Measurements from ENCODE around the gene SLC22A8.
"Not testable (repeated sequence)": the region's sequence is repeated elsewhere in the genome, so short reads cannot be mapped to it uniquely, and the experiment has no call there.

SLC22A8 gene, protein sequence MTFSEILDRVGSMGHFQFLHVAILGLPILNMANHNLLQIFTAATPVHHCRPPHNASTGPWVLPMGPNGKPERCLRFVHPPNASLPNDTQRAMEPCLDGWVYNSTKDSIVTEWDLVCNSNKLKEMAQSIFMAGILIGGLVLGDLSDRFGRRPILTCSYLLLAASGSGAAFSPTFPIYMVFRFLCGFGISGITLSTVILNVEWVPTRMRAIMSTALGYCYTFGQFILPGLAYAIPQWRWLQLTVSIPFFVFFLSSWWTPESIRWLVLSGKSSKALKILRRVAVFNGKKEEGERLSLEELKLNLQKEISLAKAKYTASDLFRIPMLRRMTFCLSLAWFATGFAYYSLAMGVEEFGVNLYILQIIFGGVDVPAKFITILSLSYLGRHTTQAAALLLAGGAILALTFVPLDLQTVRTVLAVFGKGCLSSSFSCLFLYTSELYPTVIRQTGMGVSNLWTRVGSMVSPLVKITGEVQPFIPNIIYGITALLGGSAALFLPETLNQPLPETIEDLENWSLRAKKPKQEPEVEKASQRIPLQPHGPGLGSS

DNA sequence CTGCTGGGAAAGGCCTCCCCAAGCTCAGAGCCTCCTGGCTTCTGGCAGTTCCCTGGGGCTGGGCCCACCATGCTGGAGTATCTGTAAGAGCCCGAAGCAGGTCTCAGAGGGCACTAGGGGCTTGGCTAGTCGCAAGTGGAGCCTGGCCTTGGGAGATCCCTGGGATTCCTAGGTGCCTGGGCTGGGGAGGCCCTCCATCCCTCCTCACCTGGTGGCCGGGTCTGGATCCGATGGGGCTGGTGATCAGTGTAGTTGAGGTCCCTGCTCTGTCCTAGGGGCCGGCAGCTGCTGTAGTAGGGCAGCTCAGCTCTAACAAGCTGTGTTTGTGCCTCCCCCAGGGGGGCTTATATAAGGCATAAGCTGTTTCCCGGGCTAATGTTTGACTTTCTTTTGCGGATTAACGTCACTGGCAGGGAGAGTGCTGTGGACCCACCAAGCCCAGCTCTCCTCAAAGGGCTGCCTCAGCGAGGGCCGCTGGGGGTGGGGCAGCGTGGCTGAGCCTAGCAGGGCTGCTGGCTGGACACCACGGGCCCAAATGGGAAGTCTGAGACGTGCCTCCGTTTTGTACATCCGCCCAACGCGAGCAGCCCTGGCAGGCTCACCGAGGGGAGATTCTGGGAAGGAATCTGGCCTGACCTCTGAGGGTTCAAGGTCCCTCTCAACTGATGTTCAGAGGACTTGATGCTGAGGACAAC is at the start of gene SLC22A8:
Gene SLC22A8, minus strand, starts transcription at position 321 of the 695 bp plus-strand sequence. CDS start 883 bp downstream, outside the sequence.
- DNase-seq, result no peak

DNA sequence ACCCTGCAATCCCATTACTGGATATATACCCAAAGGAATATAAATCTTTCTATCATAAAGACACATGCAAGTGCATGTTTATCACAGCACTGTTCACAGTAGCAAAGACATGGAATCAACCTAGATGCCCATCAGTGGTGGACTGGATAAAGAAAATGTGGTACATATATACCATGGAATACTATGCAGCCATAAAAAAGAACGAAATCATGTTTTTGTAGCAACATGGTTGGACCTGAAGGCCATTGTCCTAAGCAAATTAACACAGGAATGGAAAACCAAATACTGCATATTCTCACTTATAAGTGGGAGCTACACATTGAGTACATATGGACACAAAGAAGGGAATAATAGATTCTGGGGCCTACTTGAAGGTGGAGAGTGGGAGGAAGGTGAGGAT is 30.6 kb upstream of the SLC22A8 start:
- not testable (repeated sequence) for DNase-seq

DNA sequence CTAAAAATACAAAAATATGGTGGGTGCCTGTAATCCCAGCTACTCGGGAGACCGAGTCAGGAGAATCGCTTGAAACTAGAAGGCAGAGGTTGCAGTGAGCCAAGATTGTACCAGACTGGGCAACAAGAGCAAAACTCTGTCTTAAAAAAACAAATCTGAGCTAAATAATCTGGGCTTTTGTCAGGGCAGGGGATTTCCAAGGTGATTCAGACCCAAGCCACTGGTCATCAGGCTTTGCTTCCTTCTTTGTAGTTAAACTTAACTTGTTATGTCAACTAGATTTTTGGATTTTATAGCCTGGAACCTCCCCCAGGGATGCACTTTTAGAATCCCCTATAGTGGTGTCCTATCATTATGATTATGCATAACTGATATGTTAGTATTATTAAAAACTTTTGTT is 27.0 kb upstream of the SLC22A8 start:
- no peak for DNase-seq

DNA sequence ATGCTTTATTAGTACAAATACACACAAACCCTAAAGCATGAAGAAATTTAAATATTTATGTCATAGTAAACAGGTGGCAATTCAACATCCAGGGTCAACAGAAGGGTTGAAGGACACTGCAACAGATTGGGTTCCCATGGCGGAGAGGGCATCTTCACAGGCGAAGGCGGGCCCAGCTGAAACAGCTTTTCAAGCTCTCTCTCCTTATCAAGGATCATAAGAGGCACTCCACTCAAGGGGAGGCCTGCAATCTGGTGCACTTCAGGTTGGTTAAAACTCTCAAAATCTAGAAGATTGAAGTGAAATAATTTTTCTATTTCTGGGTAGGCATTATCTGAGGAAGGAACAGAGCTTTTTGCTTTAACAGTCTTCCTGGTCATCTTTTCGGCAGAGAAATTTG is 16.8 kb upstream of the SLC22A8 start:
- DNase-seq, result no peak

DNA sequence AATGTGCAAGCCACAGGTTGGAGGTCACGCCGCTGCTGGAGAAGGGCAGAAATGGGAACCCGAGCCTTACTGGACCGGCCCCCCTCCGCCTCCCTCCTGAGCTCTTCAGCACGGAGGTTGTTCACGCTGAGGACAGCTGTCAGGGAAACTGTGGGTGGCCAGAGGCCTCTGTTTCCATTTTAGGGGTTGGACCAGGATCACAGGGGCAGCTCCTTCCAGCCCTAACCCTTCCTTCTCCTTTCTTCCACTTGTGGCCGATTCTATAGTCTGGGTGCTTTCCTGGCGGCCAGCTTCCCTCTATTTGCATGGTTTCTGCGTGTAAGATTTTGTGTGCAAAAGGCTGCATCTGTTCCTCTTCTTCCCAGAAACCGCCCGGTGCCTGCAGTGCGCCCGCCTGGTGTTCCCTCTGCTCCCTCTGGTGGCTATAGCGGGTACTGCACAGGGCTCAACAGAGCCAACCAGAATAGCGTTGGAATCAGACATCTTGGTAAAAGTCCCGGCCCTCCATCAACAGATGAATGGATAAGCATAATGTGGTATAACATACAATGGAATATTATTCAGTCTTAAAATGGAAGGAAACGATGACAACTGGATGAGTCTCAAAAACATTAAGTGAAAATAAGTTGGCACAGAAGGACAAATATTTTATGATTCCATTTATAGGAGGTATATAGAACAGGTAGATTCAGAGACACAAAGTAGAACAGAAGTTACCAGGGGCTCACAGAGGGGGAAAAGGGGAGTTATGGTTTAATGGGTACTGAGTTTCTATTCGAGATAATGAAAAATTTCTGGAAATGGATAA is 8.4 kb upstream of the SLC22A8 start:
- DNase-seq, result peak; percentile 90

DNA sequence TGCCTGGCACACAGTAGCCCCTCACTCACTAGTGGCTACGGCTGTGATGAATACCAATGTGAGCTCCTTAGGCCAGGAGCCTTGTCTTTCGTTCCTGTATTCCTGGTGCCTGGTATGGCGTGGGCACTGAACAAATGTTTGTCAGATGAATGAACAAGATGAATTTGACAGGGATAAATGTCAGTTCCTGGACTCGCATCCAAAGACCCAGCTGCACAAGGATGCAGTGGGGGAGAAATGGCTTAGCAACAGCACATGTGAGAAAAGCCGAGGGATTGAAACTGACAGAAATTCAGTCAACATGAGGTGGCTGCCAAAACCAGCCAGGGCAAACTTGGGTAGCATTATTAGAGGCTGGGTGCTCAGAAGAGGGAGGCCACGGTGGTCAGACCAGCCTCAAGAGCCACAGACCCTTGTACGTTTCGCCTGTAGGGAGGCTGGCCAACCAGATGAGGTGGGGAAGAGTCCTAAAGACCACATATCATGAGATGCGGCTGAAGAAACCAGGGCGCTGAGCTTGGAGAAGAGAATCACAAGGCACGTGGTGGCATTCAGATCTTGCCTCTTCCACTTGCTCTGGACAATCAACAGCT is 7.7 kb upstream of the SLC22A8 start:
- DNase-seq, result no peak

DNA sequence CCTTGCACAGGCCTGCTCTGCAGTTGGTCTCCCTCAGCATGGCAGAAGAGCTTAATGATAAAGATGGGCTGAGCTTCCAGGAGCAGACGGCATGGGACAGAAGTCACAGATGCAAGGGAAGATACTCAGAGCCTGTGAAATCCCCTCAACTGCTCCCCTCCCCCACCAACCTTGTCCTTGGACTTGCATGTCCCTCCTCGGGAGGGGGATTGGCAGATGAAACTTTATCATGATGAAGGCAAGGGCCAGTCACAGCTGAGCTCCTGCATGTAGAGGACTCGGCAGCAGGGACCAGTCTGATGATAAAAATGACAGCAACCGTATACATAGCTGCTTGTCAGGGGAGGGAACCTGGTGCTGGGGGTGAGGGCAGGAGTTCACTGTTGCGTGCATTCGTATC is 6.8 kb upstream of the SLC22A8 start:
- peak; percentile 6 for DNase-seq

DNA sequence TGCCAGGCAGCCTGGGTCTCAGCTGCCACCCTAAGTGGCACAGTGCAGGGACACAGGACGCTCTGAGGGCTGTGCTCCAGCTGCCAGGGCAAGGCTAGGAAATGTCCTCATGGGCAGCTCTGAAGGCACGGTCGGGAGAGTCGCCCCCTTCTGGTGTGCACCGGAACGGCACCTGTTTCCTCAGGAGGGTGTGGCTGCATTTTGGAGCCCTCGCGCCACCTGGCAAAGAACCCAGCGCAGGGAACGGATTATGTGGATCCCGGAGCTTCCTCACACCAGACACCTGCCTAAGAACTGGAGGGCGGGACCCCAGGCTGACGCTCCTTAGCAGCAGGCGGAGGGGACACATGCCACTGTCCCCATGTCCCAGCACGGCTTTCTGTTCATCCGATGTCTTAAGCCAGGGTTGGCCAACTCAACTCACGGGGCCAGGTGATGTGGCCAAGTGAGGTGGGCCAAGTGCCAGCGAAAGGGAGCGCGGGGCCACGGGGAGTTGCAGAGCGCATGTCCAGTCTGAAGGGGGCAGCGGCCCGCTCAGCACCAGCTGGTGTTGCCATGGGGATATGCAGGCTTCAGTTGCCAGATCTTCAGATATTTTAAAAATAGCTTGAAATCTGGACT is 5.1 kb upstream of the SLC22A8 start:
- DNase-seq, result peak; percentile 46

DNA sequence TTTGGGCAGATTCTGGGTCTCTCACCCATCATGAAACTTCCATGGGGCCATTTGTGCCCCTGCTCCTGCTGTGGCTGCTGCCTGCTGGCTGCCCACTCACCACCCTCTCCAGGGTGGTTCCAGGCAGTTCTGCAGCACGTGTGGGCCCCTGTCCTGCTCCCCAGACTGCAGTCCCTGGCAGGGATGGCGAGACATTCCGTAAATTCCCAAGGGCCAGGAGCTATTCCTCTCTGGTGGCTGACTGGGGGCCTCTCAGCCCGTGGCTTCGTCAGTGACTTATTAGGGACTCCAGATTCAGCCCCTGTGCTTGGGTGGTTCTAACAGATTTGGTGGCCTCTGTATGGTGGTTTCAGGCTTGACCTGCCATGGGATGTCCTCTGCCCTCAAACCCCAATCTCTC is 3.9 kb upstream of the SLC22A8 start:
- DNase-seq, result no peak

DNA sequence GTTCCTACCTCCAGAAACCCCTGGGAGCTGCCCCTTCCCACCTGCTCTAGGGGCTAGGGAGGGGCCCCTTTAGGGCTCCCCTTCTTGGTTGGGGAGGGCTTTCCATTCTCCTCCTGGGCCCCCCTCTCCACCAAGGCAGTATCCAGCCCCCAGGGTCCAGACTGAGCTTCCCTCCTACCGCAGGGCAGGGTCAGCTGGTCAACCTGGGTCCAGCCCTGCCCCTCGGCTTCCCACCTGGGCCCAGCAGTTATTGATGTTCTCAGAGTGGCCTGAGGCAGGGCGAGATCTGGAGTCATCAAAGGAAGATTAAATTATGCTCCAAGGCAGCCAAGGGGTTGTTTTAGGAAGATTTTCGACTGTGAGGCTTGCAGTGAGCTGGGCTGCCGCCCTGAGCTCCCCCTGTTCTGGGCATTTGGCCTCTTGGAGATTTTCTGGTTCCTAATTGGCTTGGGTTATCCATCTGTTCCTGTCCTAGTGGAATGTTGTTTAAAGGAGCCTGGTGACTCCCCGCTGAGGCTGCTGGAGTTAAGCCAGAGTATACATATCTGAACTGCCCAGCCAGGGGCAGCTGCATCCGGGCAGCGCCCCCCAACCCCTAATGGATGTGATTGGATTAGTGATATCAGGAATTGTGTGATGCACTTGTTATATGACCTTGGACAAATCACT is 1.8 kb upstream of the SLC22A8 start:
- no peak for DNase-seq

DNA sequence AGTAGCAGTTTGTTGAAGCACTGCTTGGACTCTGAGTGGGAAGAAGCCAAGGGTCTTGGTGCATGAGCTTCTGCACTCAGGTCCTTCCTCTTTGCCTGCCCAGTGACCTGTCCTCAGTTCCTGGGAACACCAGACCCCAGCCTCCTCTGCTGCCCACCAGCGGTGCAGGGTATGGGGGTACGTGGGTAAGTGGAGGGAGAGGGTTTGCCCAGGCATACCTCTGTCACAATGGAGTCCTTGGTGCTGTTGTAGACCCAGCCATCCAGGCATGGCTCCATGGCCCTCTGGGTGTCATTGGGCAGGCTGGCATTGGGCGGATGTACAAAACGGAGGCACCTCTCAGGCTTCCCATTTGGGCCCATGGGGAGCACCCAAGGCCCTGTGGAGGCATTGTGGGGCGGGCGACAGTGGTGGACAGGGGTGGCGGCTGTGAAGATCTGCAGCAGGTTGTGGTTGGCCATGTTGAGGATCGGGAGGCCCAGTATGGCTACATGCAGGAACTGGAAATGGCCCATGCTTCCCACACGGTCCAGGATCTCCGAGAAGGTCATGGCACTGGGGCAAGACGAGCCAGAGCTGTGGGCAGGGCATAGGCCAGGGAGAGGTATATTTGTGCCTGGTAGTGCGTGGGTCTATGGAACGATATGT is 1.1 kb downstream of the SLC22A8 start:
- no peak for DNase-seq

DNA sequence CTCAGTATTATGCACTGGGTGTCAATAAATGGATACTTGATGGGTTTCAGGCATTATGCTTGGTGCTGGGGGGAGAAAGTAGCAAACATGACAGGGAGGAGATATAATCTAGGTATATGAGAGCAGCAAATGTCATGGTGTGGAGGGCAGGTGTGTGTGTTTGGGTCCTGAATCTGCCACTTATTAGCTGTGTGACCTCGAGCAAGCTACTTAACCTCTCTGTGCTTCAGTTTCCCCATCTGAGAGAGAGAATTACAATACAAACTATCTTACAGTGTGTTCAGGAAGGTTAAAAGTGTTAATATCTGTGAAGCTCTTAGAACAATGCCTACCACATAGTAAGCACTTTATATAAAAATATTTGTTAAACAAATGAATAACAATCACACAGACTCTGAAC is 2.8 kb downstream of the SLC22A8 start:
- DNase-seq, result no peak

DNA sequence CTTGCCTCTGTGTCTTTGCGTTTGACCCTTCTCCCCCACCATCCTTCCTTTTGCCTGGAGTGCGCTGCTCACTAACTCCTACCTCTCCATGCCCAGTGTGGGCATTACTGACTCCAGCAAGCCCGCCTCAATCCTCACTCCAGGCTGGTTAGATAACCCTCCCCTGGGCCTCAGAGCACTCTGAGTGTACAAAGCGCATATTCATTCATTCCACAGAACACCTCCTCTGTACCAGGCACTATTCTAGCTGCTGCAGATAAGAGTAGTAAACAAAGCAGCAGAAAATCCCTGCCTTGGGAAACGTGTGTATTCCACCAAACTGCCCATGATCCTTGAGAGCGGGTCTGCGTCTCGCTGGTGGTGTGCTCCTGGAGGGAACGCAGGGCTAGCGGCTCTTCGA is 3.2 kb downstream of the SLC22A8 start:
- DNase-seq, result no peak

DNA sequence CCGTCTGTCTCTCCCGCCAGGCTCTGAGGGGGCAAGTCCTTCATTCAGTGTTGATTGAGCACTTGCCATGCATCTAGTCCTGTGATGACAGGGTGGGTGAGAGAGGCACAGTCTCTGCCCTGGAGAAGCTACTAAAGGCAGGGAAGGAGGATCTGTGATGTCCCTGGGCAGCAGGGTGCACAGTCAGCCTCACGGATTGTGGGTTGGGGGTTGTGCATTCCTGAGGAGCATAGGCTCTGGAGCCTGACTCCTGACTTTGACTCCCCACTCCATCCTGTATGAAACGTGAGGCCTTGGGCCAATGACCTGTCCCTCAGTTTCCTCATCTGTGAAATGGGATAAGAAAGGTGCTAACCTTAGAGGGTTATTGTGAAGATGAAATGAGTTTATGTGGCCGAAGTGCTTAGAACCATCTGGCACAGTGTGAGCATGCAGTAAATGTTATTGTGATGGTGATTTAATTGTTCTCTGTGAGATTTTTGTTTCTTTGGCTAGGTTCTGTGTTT is 4.7 kb downstream of the SLC22A8 start:
- no peak for DNase-seq

DNA sequence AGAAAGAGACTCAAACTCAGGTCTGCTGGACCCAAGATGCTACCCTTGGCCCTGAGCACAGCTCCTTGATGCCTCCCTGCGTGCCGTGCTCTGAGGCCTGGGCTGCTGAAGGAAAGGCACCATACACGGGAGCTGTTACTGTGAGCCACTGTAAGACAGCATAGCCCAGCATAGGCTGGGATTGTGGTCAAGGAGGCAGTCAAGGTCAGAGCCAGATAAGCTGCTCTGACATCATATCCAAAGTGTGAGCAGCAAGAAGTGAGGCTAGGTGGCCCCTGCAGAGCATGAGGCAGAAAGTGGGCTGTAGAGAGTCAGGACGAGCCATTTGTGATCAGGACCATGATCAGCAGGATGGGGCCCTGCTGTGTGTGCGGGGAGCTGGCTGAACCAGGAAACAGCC is 7.7 kb downstream of the SLC22A8 start:
- peak; percentile 11 for DNase-seq

DNA sequence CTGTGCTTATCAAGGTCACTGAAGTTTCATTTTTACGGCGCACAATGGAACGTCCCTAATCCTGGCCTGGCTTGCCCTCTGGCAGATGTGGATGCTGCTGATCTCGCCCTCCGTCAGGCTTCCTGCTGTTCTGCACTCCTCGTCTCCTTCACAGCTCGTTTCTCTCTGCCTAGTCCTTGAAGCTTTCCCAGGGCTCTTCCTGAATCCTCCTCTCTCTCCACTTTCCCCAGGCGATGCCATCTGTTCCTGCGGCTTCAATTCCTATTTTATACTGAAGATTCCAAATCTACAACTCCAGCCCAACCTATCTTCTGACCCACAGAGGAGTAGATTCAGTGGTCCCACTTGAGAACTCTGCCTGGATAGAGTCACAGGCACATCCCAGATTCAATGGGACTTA is 14.2 kb downstream of the SLC22A8 start:
- no peak for DNase-seq

DNA sequence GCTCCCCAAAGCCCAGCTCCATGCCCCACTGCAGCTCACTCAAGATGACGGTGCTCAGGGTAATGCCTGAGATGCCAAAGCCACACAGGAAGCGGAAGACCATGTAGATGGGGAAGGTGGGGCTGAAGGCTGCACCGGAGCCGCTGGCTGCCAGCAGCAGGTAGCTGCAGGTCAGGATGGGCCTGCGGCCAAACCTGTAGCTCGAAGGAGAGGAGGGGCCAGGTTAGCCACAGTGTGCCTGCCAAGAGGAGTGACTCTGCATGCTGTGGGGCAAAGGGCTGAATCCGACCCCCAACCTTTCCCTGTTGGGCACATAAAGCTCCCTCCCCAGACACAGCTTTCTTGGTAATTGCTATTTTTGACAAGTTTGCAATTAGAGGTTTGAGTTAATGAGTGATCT is 16.0 kb downstream of the SLC22A8 start:
- DNase-seq, result no peak

DNA sequence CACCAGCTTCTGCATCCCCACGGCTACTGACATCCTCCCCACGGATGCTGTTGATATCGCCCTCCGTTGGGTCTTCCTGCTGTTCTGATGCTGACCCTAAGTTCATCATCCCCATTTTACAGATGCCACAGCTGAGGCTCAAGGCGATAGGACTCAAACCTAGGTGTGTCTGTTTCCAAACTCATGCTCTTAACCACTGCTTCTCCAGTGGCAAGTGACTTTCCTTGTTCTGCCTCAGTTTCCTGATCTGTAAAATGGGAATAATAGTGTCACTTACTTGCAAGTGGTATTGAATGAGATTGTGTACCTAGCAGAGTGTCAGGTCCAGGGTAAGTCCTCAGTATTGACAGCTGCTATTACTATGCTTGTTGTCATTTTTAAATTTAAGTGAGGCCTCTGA is 16.5 kb downstream of the SLC22A8 start:
- DNase-seq, result no peak

DNA sequence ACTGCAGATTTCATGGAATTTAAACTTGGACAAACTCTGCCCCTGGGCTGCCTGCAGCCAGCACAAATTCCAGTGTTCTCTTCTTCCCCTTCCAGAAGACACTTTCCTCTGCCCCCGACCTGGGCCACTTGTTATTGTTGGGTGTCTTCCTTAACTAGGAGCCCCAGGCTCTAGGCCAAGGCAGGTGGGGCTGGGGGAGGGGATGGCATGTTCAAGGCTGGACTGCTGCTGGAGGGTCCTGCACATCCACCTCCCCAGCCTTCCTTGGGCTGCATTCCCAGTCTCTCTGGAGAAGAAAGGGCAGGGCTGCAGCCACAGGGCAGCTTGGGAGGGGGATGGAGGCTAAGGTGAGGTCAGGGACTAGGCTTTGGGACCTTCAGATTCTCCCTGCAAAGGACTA is 19.4 kb downstream of the SLC22A8 start:
- no peak for DNase-seq

DNA sequence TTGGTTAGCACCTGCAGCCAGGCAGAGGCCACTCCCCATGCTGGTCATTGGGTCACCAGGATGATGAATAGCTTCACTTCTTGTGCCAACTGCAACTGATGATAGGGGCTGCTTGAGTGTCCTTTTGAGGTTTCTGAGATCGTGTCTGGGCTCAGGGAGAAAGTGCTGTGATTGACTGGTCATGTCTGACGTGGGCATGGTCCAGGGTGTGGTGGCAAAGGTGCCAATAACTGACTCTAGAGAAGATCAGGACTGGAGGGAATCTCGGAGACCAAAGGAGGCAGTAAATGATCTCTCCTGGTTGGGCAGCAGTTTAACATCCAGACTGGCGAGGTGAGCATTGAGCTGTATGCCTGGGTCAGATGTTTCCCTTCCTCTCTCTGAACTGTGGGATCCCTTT is 20.9 kb downstream of the SLC22A8 start:
- DNase-seq, result no peak

DNA sequence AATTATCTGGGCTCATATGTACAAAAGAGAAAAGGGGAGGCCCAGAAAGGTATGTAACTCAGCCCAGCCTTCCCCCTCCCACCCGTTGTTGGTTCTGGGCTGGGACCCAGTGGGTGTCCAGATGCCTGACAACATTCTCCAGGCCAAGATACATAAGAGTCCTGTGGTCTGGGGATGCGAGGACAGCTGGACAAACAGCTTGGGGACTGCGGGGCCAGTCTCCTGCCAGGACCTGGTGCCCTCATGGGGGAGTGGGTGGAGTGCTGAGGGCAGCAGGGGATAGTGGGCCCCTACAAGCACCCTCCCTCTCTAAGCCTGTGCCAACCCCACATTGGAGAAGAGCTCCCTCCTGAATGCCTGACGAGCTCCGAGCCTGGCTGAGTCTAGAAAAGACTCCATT is 27.4 kb downstream of the SLC22A8 start:
- no peak for DNase-seq

Data from hematopoietic multipotent progenitor cell treated with erythropoietin and hydrocortisone succinate and interleukin-3 and kit ligand, for 4 days (in vitro differentiated cells).